ENCODE data around the gene APOA1. TPM values are rescaled to one million over a fixed set of nuclear protein-coding genes. Genes with fewer than 3 reads are reported as not detected.

The APOA1 gene
- total and polyA plus RNA-seq, 2 donors (not counting 1 experiment from before 2014, with no cell fraction given), result 0.46 TPM; not detected in 1

- no peak overlapping the region for H3K9ac ChIP-seq (ENCODE audit: low read length)
- no peaks in the 10 kb centered on the region for H3K4me1 ChIP-seq (ENCODE audit: control insufficient read depth in 2 of 2, insufficient read depth in 2 of 2, low read length in 2 of 2)
- DNase-seq (no peak), ATAC-seq (ENCODE audit: low read depth) (no peak)
- no peaks in the 10 kb centered on the region for H3K9me3 ChIP-seq (ENCODE audit: control extremely low read depth in 1 of 3, control insufficient read depth in 2 of 3, insufficient read depth in 1 of 3, low read length in 2 of 3)
- POLR2A ChIA-PET, result no interaction called here
- Mint-ChIP-seq H3K27me3 (no peaks in the 10 kb centered on the region), H3K4me1 (no peaks in the 10 kb centered on the region), H3K27ac (no peak overlapping the region), H3K4me3 (no peak overlapping the region), H3K9me3 (ENCODE audit: insufficient read depth) (no peaks in the 10 kb centered on the region)
- H3K36me3 ChIP-seq (replicated peaks in 1 of 2; ENCODE audit: control extremely low read depth in 1 of 2, control insufficient read depth in 1 of 2, extremely low read depth in 1 of 2, insufficient read depth in 2 of 2, low read length in 1 of 2), result peaks cover 2 to 95% of the 10 kb centered on the region in 2 experiments
- no peak overlapping the region for H3K4me2 ChIP-seq (replicated peaks; ENCODE audit: low read depth, low read length, poor library complexity, severe bottlenecking)
- CTCF ChIA-PET, result interaction anchor here (0.6 to 4.0 kb wide), 5 partner anchors 11 to 1071 kb away, joined by 3 to 11 read pairs (median 5); no protein-coding TSS in a partner anchor
- H2AFZ ChIP-seq (ENCODE audit: insufficient read depth, low read depth, low read length, poor library complexity, severe bottlenecking), result no peak overlapping the region
- no peaks in the 10 kb centered on the region for H3K27me3 ChIP-seq (replicated peaks in 1 of 4; ENCODE audit: control extremely low read depth in 1 of 4, control insufficient read depth in 3 of 4, insufficient read depth in 4 of 4, low read length in 3 of 4)
- H3K79me2 ChIP-seq (ENCODE audit: control insufficient read depth, insufficient read depth, low read length), result no peaks in the 10 kb centered on the region
- TF ChIP-seq CTCF (IDR thresholded peaks at IDR 0.05) (no peak), EZH2 (IDR thresholded peaks at IDR 0.05; ENCODE audit: borderline replicate concordance, insufficient read depth, low read depth, low read length, poor library complexity, severe bottlenecking) (no peak)
- H3K27ac ChIP-seq (ENCODE audit: low read length in 2 of 2), result no peak overlapping the region
- H4K20me1 ChIP-seq (ENCODE audit: control insufficient read depth, insufficient read depth, low read length, poor library complexity, severe bottlenecking), result peaks cover under 1% of the 10 kb centered on the region
- H3K4me3 ChIP-seq (ENCODE audit: control extremely low read depth in 1 of 5, extremely low read depth in 1 of 5, insufficient read depth in 1 of 5, low read depth in 2 of 5, low read length in 4 of 5), result no peak overlapping the region
- 100% methylated on average over 1 of the region's 1 CpG for WGBS (ENCODE audit: insufficient coverage)
- intact Hi-C loops (cut with micrococcal nuclease), result no loop called here
These were observed 28.3 kb upstream of the APOA1 start for GRCh38 chr11:116865696-116866095.

GRCh38 chr11:116864531-116864930 lies 27.1 kb upstream of the APOA1 start:
- no peaks in the 10 kb centered on the region for H3K27me3 Mint-ChIP-seq
- Histone ChIP-seq H3K9ac (ENCODE audit: low read length) (no peak overlapping the region), H3K27ac (ENCODE audit: low read length in 2 of 2) (no peak overlapping the region), H3K36me3 (replicated peaks in 1 of 2; ENCODE audit: control extremely low read depth in 1 of 2, control insufficient read depth in 1 of 2, extremely low read depth in 1 of 2, insufficient read depth in 2 of 2, low read length in 1 of 2) (peaks cover 0 to 94% of the 10 kb centered on the region in 2 experiments), H3K4me1 (ENCODE audit: control insufficient read depth in 2 of 2, insufficient read depth in 2 of 2, low read length in 2 of 2) (no peaks in the 10 kb centered on the region), H2AFZ (ENCODE audit: insufficient read depth, low read depth, low read length, poor library complexity, severe bottlenecking) (no peak overlapping the region), H3K9me3 (ENCODE audit: control extremely low read depth in 1 of 3, control insufficient read depth in 2 of 3, insufficient read depth in 1 of 3, low read length in 2 of 3) (no peaks in the 10 kb centered on the region), H3K4me2 (replicated peaks; ENCODE audit: low read depth, low read length, poor library complexity, severe bottlenecking) (no peak overlapping the region), H3K27me3 (replicated peaks in 1 of 4; ENCODE audit: control extremely low read depth in 1 of 4, control insufficient read depth in 3 of 4, insufficient read depth in 4 of 4, low read length in 3 of 4) (no peaks in the 10 kb centered on the region), H4K20me1 (ENCODE audit: control insufficient read depth, insufficient read depth, low read length, poor library complexity, severe bottlenecking) (peaks cover 5% of the 10 kb centered on the region), H3K79me2 (ENCODE audit: control insufficient read depth, insufficient read depth, low read length) (no peaks in the 10 kb centered on the region), H3K4me3 (ENCODE audit: control extremely low read depth in 1 of 5, extremely low read depth in 1 of 5, insufficient read depth in 1 of 5, low read depth in 2 of 5, low read length in 4 of 5) (no peak overlapping the region)
- no peak for DNase-seq
- 98% methylated on average over 5 of the region's 5 CpGs for WGBS (ENCODE audit: insufficient coverage)
- no peaks in the 10 kb centered on the region for H3K9me3 Mint-ChIP-seq (ENCODE audit: insufficient read depth)
- ChIA-PET POLR2A (no interaction called here), CTCF (interaction anchor here (0.6 kb wide), 1 partner anchor 364 kb away, joined by 3 read pairs; no protein-coding TSS in a partner anchor)
- intact Hi-C loops (cut with micrococcal nuclease), result no loop called here
- TF ChIP-seq EZH2 (IDR thresholded peaks at IDR 0.05; ENCODE audit: borderline replicate concordance, insufficient read depth, low read depth, low read length, poor library complexity, severe bottlenecking) (no peak), CTCF (IDR thresholded peaks at IDR 0.05) (no peak)
- no peak overlapping the region for H3K4me3 Mint-ChIP-seq
- no peaks in the 10 kb centered on the region for H3K4me1 Mint-ChIP-seq
- no peak overlapping the region for H3K27ac Mint-ChIP-seq
- ATAC-seq (ENCODE audit: low read depth), result no peak
